Stimulated activated CD8-positive, alpha-beta memory T cell treated with anti-CD3 and anti-CD28 coated beads, Interleukin-15, amount 100 ng/mL, for 48 hours (primary cell): ENCODE data around the gene ABL2.

Source experiments
- DNase-seq, 2 donors: peaks; one replicate each; pipeline ENCODE4 v3.0.0-alpha.2; 2020; ENCODE audit warnings: low read depth in 2 of 2

The ABL2 gene

GRCh38 chr1:179092896-179093461, 136.5 kb downstream of the ABL2 start:
- no peak for DNase-seq

GRCh38 chr1:179091691-179092165, 137.7 kb downstream of the ABL2 start:
- no peak for DNase-seq

- DNase-seq = no peak
These were observed 138.6 kb downstream of the ABL2 start for GRCh38 chr1:179090923-179091322.

GRCh38 chr1:179090522-179090921, 139.0 kb downstream of the ABL2 start:
- DNase-seq = no peak

- no peak for DNase-seq
These were observed 139.5 kb downstream of the ABL2 start for GRCh38 chr1:179089827-179090482.

- DNase-seq = no peak
These were observed 141.8 kb downstream of the ABL2 start for GRCh38 chr1:179087665-179088064.

- no peak for DNase-seq
These were observed 145.9 kb downstream of the ABL2 start for GRCh38 chr1:179083533-179083932.

GRCh38 chr1:179082999-179083335, 146.5 kb downstream of the ABL2 start:
- no peak for DNase-seq

- peak; percentile 3 to 9 for DNase-seq
These were observed 147.0 kb downstream of the ABL2 start for GRCh38 chr1:179082333-179082998.

- DNase-seq = peak; percentile 79 to 83
These were observed 147.7 kb downstream of the ABL2 start, which contains the start of gene TOR3A for GRCh38 chr1:179081687-179082332. Gene TOR3A, plus strand, starts transcription at chr1:179082070. Its CDS starts 59 bp downstream, at chr1:179082129.

- no peak for DNase-seq
These were observed 148.4 kb downstream of the ABL2 start for GRCh38 chr1:179080866-179081686.

GRCh38 chr1:179079113-179079761, 150.2 kb downstream of the ABL2 start:
- DNase-seq = peak in 1 of 2 donors; percentile 22

- DNase-seq = no peak
These were observed 152.1 kb downstream of the ABL2 start for GRCh38 chr1:179077396-179077795.

- DNase-seq = no peak
These were observed 163.0 kb downstream of the ABL2 start for GRCh38 chr1:179066471-179066870.

GRCh38 chr1:179061360-179062282, 167.9 kb downstream of the ABL2 start:
- no peak for DNase-seq

GRCh38 chr1:179058487-179059483, 170.7 kb downstream of the ABL2 start:
- no peak for DNase-seq

- DNase-seq = no peak
These were observed 173.5 kb downstream of the ABL2 start for GRCh38 chr1:179055937-179056336.

- DNase-seq = no peak
These were observed 176.0 kb downstream of the ABL2 start for GRCh38 chr1:179053486-179053885.

GRCh38 chr1:179052776-179053175, 176.7 kb downstream of the ABL2 start:
- DNase-seq = no peak
